Measurements from ENCODE around the gene MRM3. TPM values are rescaled to one million over a fixed set of nuclear protein-coding genes. Genes with fewer than 3 reads are reported as not detected.

The MRM3 gene
- total RNA-seq, 2 donors from 2014 or later, result 14.0 to 18.7 TPM

DNA sequence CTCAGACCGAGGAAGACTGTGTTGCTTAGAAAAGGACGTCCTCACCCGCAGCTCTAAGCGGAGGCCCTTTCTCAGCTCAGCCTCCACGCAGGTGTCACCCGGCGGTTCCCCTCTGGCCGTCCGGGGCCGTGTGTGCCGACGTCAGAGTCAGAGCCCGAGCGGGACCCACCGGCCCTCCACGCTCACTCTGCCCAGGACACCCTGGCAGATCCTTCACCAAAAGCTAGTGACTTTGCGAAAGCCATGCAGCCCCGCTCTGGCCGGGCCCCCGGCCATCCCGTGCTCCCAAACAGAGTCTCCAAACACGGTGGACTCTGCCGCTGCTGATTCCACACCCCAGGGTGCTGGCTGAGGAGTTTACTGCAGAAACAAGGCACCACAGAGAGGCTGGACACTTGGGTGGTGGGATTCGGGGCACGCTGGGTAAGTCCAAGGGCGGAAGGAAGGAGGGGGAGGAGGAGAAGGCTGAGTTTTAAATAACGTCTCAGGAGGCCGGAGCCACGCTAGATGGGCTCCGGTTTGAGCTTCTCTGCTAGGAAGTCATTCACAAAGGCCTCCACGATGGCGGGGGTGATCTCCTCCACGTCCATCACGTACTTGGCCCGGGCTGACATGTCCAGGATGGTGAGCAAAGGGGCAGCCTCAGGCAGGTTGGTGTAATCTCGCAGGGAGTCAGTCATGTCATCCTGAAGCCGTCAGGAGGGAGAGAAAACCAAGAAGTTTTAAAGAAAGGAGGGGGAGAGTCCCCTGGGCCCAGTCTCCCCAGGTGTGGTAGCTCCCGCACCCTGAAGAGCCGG, 18.5 kb downstream of the MRM3 start:
- TF ChIP-seq, protein P1, sequence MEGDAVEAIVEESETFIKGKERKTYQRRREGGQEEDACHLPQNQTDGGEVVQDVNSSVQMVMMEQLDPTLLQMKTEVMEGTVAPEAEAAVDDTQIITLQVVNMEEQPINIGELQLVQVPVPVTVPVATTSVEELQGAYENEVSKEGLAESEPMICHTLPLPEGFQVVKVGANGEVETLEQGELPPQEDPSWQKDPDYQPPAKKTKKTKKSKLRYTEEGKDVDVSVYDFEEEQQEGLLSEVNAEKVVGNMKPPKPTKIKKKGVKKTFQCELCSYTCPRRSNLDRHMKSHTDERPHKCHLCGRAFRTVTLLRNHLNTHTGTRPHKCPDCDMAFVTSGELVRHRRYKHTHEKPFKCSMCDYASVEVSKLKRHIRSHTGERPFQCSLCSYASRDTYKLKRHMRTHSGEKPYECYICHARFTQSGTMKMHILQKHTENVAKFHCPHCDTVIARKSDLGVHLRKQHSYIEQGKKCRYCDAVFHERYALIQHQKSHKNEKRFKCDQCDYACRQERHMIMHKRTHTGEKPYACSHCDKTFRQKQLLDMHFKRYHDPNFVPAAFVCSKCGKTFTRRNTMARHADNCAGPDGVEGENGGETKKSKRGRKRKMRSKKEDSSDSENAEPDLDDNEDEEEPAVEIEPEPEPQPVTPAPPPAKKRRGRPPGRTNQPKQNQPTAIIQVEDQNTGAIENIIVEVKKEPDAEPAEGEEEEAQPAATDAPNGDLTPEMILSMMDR (conservative IDR thresholded peaks at IDR 0.05), result no peak
- Mint-ChIP-seq H3K27me3 (ENCODE audit: insufficient read depth) (no peaks in the 10 kb centered on the region), H3K27ac (no peak overlapping the region), H3K4me3 (no peak overlapping the region), H3K36me3 (ENCODE audit: low read depth) (peaks cover 60% of the 10 kb centered on the region), H3K4me1 (no peaks in the 10 kb centered on the region), H3K9me3 (no peaks in the 10 kb centered on the region)
- WGBS, 2 experiments (ENCODE audit: insufficient coverage in 1 of 2, insufficient read length in 1 of 2), result 90 to 96% methylated on average over 32 to 39 of the region's 39 CpGs
- H3K36me3 ChIP-seq (ENCODE audit: control insufficient read depth, insufficient read depth, low read length), result peaks cover 84% of the 10 kb centered on the region
- H3K27ac ChIP-seq (ENCODE audit: low read depth, low read length), result no peak overlapping the region
- no peak for DNase-seq
- no peaks in the 10 kb centered on the region for H3K9me3 ChIP-seq (ENCODE audit: control insufficient read depth, low read length)
- H3K9ac ChIP-seq (ENCODE audit: extremely low read depth, low read length, poor library complexity, severe bottlenecking), result no peak overlapping the region
- no peak overlapping the region for H3K4me3 ChIP-seq (ENCODE audit: low read length)
- no peaks in the 10 kb centered on the region for H3K27me3 ChIP-seq (ENCODE audit: control insufficient read depth, insufficient read depth, low read length, poor library complexity, severe bottlenecking)
- H3K4me1 ChIP-seq (ENCODE audit: control insufficient read depth, insufficient read depth, low read length), result peaks cover 2% of the 10 kb centered on the region

DNA sequence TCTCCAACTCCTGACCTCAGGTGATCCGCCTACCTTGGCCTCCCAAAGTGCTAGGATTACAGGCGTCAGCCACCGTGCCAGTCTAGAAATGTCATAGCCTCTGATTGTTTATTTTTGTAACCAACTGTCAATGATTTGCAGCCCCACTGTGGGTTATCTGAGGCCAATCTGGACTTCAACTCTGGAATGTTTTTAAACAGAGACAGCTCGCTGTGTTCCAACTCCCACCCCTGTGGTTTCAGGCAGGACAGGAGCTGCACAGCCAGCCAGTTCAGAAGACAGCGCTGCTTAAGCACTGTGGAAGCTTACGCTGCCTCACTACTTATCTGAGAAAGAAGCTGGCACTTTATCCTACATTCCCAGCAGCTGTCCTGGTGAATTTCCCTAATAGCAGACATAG, 19.5 kb downstream of the MRM3 start:
- Histone ChIP-seq H3K4me1 (ENCODE audit: control insufficient read depth, insufficient read depth, low read length) (peaks cover 2% of the 10 kb centered on the region), H3K36me3 (ENCODE audit: control insufficient read depth, insufficient read depth, low read length) (peaks cover 74% of the 10 kb centered on the region), H3K9me3 (ENCODE audit: control insufficient read depth, low read length) (no peaks in the 10 kb centered on the region), H3K27me3 (ENCODE audit: control insufficient read depth, insufficient read depth, low read length, poor library complexity, severe bottlenecking) (no peaks in the 10 kb centered on the region), H3K9ac (ENCODE audit: extremely low read depth, low read length, poor library complexity, severe bottlenecking) (no peak overlapping the region), H3K27ac (ENCODE audit: low read depth, low read length) (no peak overlapping the region), H3K4me3 (ENCODE audit: low read length) (no peak overlapping the region)
- Mint-ChIP-seq H3K4me1 (no peaks in the 10 kb centered on the region), H3K4me3 (no peak overlapping the region), H3K9me3 (no peaks in the 10 kb centered on the region), H3K27ac (no peak overlapping the region), H3K36me3 (ENCODE audit: low read depth) (peaks cover 55% of the 10 kb centered on the region), H3K27me3 (ENCODE audit: insufficient read depth) (no peaks in the 10 kb centered on the region)
- 95 to 96% methylated on average over 6 of the region's 6 CpGs for WGBS, 2 experiments (ENCODE audit: insufficient coverage in 1 of 2, insufficient read length in 1 of 2)
- no peak for DNase-seq
- TF ChIP-seq, protein P1 (conservative IDR thresholded peaks at IDR 0.05), result no peak

DNA sequence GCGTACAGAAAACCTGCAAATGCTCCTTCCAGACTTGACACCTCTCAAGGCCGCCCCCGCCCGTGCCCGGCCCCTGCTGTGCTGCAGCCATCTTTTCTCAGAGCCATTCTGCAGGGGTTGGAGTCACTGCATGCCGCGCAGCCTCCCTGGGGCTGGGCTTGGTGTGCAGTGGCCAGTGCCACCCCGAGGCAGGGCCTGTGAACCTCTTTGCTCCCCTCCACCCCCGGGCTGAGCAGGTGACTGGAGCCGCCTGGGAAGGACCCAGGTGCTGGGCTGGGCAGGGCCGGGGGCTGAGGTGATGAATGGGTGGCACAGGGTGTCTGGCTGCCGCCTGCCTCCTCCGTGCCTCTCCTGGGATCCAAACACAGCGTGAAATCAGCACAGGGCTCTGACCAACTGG, 20.3 kb downstream of the MRM3 start:
- TF ChIP-seq, protein P1 (conservative IDR thresholded peaks at IDR 0.05), result no peak
- no peaks in the 10 kb centered on the region for H3K4me1 Mint-ChIP-seq
- no peak overlapping the region for H3K27ac Mint-ChIP-seq
- Histone ChIP-seq H3K9ac (ENCODE audit: extremely low read depth, low read length, poor library complexity, severe bottlenecking) (no peak overlapping the region), H3K9me3 (ENCODE audit: control insufficient read depth, low read length) (no peaks in the 10 kb centered on the region), H3K36me3 (ENCODE audit: control insufficient read depth, insufficient read depth, low read length) (peaks cover 72% of the 10 kb centered on the region), H3K4me3 (ENCODE audit: low read length) (no peak overlapping the region), H3K27ac (ENCODE audit: low read depth, low read length) (no peak overlapping the region), H3K4me1 (ENCODE audit: control insufficient read depth, insufficient read depth, low read length) (peaks cover 2% of the 10 kb centered on the region), H3K27me3 (ENCODE audit: control insufficient read depth, insufficient read depth, low read length, poor library complexity, severe bottlenecking) (no peaks in the 10 kb centered on the region)
- peaks cover 52% of the 10 kb centered on the region for H3K36me3 Mint-ChIP-seq (ENCODE audit: low read depth)
- no peak for DNase-seq
- H3K27me3 Mint-ChIP-seq (ENCODE audit: insufficient read depth), result no peaks in the 10 kb centered on the region
- no peak overlapping the region for H3K4me3 Mint-ChIP-seq
- 83 to 95% methylated on average over 1 to 14 of the region's 14 CpGs for WGBS, 2 experiments (ENCODE audit: insufficient coverage in 1 of 2, insufficient read length in 1 of 2)
- no peaks in the 10 kb centered on the region for H3K9me3 Mint-ChIP-seq
